ENCODE measurements around the gene ADARB2. TPM values are rescaled to one million over a fixed set of nuclear protein-coding genes. Genes with fewer than 3 reads are reported as not detected.
A peak's percentile ranks its signal among the peaks of the same experiment; 100 is the strongest.

Gene ADARB2
- total and polyA plus RNA-seq, 2 experiments from 2014 or later = 2.0 to 5.0 TPM

- no peak for TF ChIP-seq POLR2AphosphoS5 (IDR thresholded peaks at IDR 0.05; ENCODE audit: low read depth)
- no peak for TF ChIP-seq NANOG (IDR thresholded peaks at IDR 0.05; ENCODE audit: borderline replicate concordance)
- TF ChIP-seq, protein P1, sequence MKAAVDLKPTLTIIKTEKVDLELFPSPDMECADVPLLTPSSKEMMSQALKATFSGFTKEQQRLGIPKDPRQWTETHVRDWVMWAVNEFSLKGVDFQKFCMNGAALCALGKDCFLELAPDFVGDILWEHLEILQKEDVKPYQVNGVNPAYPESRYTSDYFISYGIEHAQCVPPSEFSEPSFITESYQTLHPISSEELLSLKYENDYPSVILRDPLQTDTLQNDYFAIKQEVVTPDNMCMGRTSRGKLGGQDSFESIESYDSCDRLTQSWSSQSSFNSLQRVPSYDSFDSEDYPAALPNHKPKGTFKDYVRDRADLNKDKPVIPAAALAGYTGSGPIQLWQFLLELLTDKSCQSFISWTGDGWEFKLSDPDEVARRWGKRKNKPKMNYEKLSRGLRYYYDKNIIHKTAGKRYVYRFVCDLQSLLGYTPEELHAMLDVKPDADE (IDR thresholded peaks at IDR 0.05) = no peak
These were observed 442.6 kb downstream of the ADARB2 start (continued) for GRCh38 chr10:1294748-1295147.

DNA sequence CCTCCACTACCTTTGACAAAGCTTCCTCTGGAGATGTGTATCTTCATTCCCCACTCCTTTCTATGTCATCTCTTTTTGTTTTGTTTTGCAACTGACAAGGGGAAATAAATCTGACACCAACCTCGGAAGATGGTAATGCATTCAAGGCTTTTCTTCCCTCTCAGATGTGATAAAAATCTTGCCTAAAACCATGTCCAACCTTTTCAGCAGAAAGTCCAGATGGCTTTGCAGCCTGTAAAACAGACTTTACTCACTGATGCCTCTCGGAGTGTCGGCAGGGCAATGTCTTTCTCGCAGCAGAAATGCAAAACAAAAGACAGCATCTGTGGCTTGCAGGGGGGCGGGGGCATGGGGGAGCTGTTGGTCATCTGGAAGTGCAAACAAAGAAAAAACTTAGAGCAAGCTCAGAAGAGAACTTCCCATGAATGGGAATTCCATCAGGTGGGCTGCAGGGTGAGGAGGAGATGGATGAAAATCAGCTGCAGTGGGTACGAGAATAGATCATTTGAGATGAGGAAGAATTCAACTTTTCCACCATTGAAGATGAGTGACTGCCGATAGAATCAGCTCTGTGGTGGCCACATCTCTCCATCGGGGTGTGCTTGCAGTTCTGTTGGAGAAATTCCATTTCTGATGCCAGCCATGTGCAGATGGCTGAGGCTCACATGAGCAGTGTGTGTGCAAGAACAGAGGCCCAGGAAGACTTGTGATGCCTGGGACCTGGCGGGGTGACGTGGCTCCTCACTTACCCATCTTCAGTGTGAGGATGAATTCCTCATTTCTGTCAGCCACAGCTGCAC lies 443.5 kb downstream of the ADARB2 start:
- H3K4me2 ChIP-seq = peak overlapping the region; percentile 64
- no peaks in the 10 kb centered on the region for H4K20me1 ChIP-seq (replicated peaks; ENCODE audit: insufficient read depth)
- Mint-ChIP-seq H3K4me3 (peak overlapping the region; percentile 31), H3K36me3 (ENCODE audit: low read depth) (peaks cover 3% of the 10 kb centered on the region; the same call in 1 of the 3 replicates), H3K9me3 (0 out of 3 replicates have a peak, but pooled peaks cover 4% of the 10 kb centered on the region), H3K27ac (peak overlapping the region; percentile 17; the same call in 1 of the 2 replicates), H3K4me1 (peaks cover 42% of the 10 kb centered on the region), H3K27me3 (ENCODE audit: insufficient read depth, low read depth, poor library complexity) (peaks cover 14% of the 10 kb centered on the region)
- no peaks in the 10 kb centered on the region for H3K27me3 ChIP-seq (ENCODE audit: insufficient read depth)
- no peak overlapping the region for H2AFZ ChIP-seq
- H3K27ac ChIP-seq (ENCODE audit: low read depth) = peak overlapping the region; percentile 73; the same call in 1 of the 2 replicates
- peaks cover 29% of the 10 kb centered on the region for H3K4me1 ChIP-seq (ENCODE audit: insufficient read depth)
- H3K79me2 ChIP-seq (replicated peaks; ENCODE audit: insufficient read depth) = no peaks in the 10 kb centered on the region
- no peak for TF ChIP-seq EZH2 (IDR thresholded peaks at IDR 0.05; ENCODE audit: low read depth, unreplicated experiment)
- TF ChIP-seq, protein P2, sequence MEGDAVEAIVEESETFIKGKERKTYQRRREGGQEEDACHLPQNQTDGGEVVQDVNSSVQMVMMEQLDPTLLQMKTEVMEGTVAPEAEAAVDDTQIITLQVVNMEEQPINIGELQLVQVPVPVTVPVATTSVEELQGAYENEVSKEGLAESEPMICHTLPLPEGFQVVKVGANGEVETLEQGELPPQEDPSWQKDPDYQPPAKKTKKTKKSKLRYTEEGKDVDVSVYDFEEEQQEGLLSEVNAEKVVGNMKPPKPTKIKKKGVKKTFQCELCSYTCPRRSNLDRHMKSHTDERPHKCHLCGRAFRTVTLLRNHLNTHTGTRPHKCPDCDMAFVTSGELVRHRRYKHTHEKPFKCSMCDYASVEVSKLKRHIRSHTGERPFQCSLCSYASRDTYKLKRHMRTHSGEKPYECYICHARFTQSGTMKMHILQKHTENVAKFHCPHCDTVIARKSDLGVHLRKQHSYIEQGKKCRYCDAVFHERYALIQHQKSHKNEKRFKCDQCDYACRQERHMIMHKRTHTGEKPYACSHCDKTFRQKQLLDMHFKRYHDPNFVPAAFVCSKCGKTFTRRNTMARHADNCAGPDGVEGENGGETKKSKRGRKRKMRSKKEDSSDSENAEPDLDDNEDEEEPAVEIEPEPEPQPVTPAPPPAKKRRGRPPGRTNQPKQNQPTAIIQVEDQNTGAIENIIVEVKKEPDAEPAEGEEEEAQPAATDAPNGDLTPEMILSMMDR (conservative IDR thresholded peaks at IDR 0.05; ENCODE audit: low read depth in 2 of 2) = 0 out of 4 replicates have a peak, but pooled peaks of 1 of the 2 experiments have one; percentile 14
- H3K4me3 ChIP-seq = peak overlapping the region; percentile 37
- H3F3A ChIP-seq (replicated peaks; ENCODE audit: low read depth) = 0 out of 2 replicates have a peak, but pooled peaks cover 4% of the 10 kb centered on the region
- H3K36me3 ChIP-seq (ENCODE audit: insufficient read depth) = no peaks in the 10 kb centered on the region
- DNase-seq (ENCODE audit: low spot score) (peak; percentile 38), ATAC-seq (peak; percentile 19; the same call in 2 of the 3 replicates)
- H3K9me2 ChIP-seq (ENCODE audit: insufficient read depth) = no peaks in the 10 kb centered on the region

- H3K27ac Mint-ChIP-seq = no peak overlapping the region
- Histone ChIP-seq H3K9me2 (ENCODE audit: insufficient read depth) (no peaks in the 10 kb centered on the region), H3K4me1 (ENCODE audit: insufficient read depth) (peaks cover 29% of the 10 kb centered on the region), H3K79me2 (replicated peaks; ENCODE audit: insufficient read depth) (no peaks in the 10 kb centered on the region), H2AFZ (no peak overlapping the region), H3K4me3 (peak overlapping the region; percentile 37), H3K36me3 (ENCODE audit: insufficient read depth) (no peaks in the 10 kb centered on the region), H3F3A (replicated peaks; ENCODE audit: low read depth) (0 out of 2 replicates have a peak, but pooled peaks cover 4% of the 10 kb centered on the region), H4K20me1 (replicated peaks; ENCODE audit: insufficient read depth) (no peaks in the 10 kb centered on the region), H3K27ac (ENCODE audit: low read depth) (peak overlapping the region; percentile 73; the same call in 1 of the 2 replicates), H3K27me3 (ENCODE audit: insufficient read depth) (no peaks in the 10 kb centered on the region), H3K4me2 (peak overlapping the region; percentile 64)
- DNase-seq (ENCODE audit: low spot score) (no peak), ATAC-seq (no peak)
- peaks cover 3% of the 10 kb centered on the region; the same call in 1 of the 3 replicates for H3K36me3 Mint-ChIP-seq (ENCODE audit: low read depth)
- H3K9me3 Mint-ChIP-seq = 0 out of 3 replicates have a peak, but pooled peaks cover 4% of the 10 kb centered on the region
- peaks cover 42% of the 10 kb centered on the region for H3K4me1 Mint-ChIP-seq
- H3K4me3 Mint-ChIP-seq = peak overlapping the region; percentile 31; the same call in 1 of the 3 replicates
- H3K27me3 Mint-ChIP-seq (ENCODE audit: insufficient read depth, low read depth, poor library complexity) = peaks cover 14% of the 10 kb centered on the region
- TF ChIP-seq POLR2AphosphoS5 (IDR thresholded peaks at IDR 0.05; ENCODE audit: low read depth) = no peak
- TF ChIP-seq, protein P3, sequence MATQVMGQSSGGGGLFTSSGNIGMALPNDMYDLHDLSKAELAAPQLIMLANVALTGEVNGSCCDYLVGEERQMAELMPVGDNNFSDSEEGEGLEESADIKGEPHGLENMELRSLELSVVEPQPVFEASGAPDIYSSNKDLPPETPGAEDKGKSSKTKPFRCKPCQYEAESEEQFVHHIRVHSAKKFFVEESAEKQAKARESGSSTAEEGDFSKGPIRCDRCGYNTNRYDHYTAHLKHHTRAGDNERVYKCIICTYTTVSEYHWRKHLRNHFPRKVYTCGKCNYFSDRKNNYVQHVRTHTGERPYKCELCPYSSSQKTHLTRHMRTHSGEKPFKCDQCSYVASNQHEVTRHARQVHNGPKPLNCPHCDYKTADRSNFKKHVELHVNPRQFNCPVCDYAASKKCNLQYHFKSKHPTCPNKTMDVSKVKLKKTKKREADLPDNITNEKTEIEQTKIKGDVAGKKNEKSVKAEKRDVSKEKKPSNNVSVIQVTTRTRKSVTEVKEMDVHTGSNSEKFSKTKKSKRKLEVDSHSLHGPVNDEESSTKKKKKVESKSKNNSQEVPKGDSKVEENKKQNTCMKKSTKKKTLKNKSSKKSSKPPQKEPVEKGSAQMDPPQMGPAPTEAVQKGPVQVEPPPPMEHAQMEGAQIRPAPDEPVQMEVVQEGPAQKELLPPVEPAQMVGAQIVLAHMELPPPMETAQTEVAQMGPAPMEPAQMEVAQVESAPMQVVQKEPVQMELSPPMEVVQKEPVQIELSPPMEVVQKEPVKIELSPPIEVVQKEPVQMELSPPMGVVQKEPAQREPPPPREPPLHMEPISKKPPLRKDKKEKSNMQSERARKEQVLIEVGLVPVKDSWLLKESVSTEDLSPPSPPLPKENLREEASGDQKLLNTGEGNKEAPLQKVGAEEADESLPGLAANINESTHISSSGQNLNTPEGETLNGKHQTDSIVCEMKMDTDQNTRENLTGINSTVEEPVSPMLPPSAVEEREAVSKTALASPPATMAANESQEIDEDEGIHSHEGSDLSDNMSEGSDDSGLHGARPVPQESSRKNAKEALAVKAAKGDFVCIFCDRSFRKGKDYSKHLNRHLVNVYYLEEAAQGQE (IDR thresholded peaks at IDR 0.05; ENCODE audit: unreplicated experiment) = no peak
- TF ChIP-seq JUNB (IDR thresholded peaks at IDR 0.05; ENCODE audit: unreplicated experiment) = no peak
- TF ChIP-seq ZNF331 (CRISPR knock-in tag; IDR thresholded peaks at IDR 0.05; ENCODE audit: low read depth) = no peak
- TF ChIP-seq STAT1 (IDR thresholded peaks at IDR 0.05; ENCODE audit: unreplicated experiment) = no peak
- no peak for TF ChIP-seq ZNF114 (CRISPR knock-in tag; IDR thresholded peaks at IDR 0.05)
- TF ChIP-seq, protein P2 (conservative IDR thresholded peaks at IDR 0.05; ENCODE audit: low read depth in 2 of 2) = no peak
- no peak for TF ChIP-seq EZH2 (IDR thresholded peaks at IDR 0.05; ENCODE audit: low read depth, unreplicated experiment)
- TF ChIP-seq, protein P1 (IDR thresholded peaks at IDR 0.05) = no peak
These were observed 444.2 kb downstream of the ADARB2 start for GRCh38 chr10:1293157-1293556.
